ENCODE results near the gene ALPL.

DNA sequence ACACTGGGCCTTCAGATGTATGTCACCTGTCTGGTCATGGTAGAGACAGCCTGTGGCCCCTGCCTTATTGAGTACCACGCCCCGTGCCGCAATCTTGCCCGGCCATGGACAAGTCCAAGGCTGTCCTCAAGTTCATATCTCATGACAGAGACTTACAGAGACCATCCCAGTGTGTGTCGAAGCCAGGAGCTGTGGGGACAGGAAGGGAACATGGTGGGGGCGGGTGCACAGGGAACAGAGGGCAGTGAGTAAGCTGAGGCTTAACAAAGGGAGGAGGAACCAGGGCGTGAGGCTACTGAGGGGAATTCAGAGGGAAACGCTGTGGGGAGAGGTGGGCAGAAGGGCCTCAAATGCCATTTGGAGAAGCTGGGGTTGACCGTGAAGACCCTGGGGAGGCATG is 75.8 kb downstream of the ALPL start:
- TF ChIP-seq, protein P1, sequence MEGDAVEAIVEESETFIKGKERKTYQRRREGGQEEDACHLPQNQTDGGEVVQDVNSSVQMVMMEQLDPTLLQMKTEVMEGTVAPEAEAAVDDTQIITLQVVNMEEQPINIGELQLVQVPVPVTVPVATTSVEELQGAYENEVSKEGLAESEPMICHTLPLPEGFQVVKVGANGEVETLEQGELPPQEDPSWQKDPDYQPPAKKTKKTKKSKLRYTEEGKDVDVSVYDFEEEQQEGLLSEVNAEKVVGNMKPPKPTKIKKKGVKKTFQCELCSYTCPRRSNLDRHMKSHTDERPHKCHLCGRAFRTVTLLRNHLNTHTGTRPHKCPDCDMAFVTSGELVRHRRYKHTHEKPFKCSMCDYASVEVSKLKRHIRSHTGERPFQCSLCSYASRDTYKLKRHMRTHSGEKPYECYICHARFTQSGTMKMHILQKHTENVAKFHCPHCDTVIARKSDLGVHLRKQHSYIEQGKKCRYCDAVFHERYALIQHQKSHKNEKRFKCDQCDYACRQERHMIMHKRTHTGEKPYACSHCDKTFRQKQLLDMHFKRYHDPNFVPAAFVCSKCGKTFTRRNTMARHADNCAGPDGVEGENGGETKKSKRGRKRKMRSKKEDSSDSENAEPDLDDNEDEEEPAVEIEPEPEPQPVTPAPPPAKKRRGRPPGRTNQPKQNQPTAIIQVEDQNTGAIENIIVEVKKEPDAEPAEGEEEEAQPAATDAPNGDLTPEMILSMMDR (IDR thresholded peaks at IDR 0.05): no peak
- TF ChIP-seq EP300 (IDR thresholded peaks at IDR 0.05) (no peak), POLR2A (IDR thresholded peaks at IDR 0.05) (no peak), POLR2AphosphoS5 (IDR thresholded peaks at IDR 0.05) (no peak)

Measured in upper lobe of left lung (tissue), 4 donors.